B cell (primary cell): ENCODE data around the gene DNAAF5. TPM values are rescaled to one million over a fixed set of nuclear protein-coding genes. Genes with fewer than 3 reads are reported as not detected.

Experiments used
- ATAC-seq: fragments of 200-7000 bp; cut with Tn5 transposase; one replicate; pipeline ENCODE4 v1.10.0; 2021; ENCODE audit warnings: low read depth, mild to moderate bottlenecking, moderate number of reproducible peaks, moderate library complexity
- CTCF ChIA-PET: fragments of 350-600 bp; sonication (Branson Sonifier 250); formaldehyde crosslinking; loops from one replicate; lab custom pipeline; 2021; ENCODE audit warnings: antibody characterized with exemption, inconsistent platforms; lab: Charles Lee
- POLR2A ChIA-PET: fragments of 350-600 bp; sonication (Branson Sonifier 250); formaldehyde crosslinking; loops from one replicate; lab custom pipeline; 2021; ENCODE audit warnings: antibody characterized with exemption; lab: Charles Lee
- DNase-seq: peaks from one replicate; pipeline ENCODE4 v3.0.0; 2013
- H2AFZ ChIP-seq: 2 replicates; pipeline ENCODE4 v1.6.1; 2012; ENCODE audit warnings: mild to moderate bottlenecking, low read depth, low read length; ENCODE audit not compliant: insufficient read depth, poor library complexity, severe bottlenecking
- H3K27ac ChIP-seq, 2 donors: 1 replicate in 1 of 2; 2 replicates in 1 of 2; pipeline ENCODE4 v1.5.1; 2012 to 2013; ENCODE audit warnings: low read length in 2 of 2, mild to moderate bottlenecking in 2 of 2, moderate library complexity in 1 of 2
- H3K27me3 ChIP-seq, 4 experiments: fragments of 200-600 bp in 1 of 4; sonication (generic) in 1 of 4; replicated peaks in 1 of 4; 1 replicate in 2 of 4; 2 replicates in 2 of 4; pipeline versions ENCODE4 v1.6.1 to v1.7.0; 2013 to 2016; ENCODE audit warnings: low read length in 3 of 4, mild to moderate bottlenecking in 2 of 4, mixed read lengths in 1 of 4, moderate library complexity in 1 of 4; ENCODE audit not compliant: insufficient read depth in 4 of 4, control insufficient read depth in 3 of 4; ENCODE audit errors: control extremely low read depth in 1 of 4
- H3K36me3 ChIP-seq, 2 experiments: replicated peaks in 1 of 2; 1 replicate in 1 of 2; 2 replicates in 1 of 2; pipeline versions ENCODE4 v1.6.1 to v1.7.1; 2013; ENCODE audit warnings: low read length in 1 of 2; ENCODE audit not compliant: insufficient read depth in 2 of 2, control insufficient read depth in 1 of 2; ENCODE audit errors: control extremely low read depth in 1 of 2, extremely low read depth in 1 of 2
- H3K4me1 ChIP-seq, 2 donors: fragments of 200-600 bp in 1 of 2; sonication (generic) in 1 of 2; 1 replicate in 1 of 2; 2 replicates in 1 of 2; pipeline versions ENCODE4 v1.5.1 to v1.6.1; 2013 to 2017; ENCODE audit warnings: low read length in 2 of 2; ENCODE audit not compliant: control insufficient read depth in 2 of 2, insufficient read depth in 2 of 2
- H3K4me2 ChIP-seq: replicated peaks from 2 replicates; pipeline ENCODE3; 2012; ENCODE audit warnings: mild to moderate bottlenecking, low read depth, low read length; ENCODE audit not compliant: poor library complexity, severe bottlenecking
- H3K4me3 ChIP-seq, 5 experiments: fragments of 200-600 bp in 1 of 5; sonication (generic) in 1 of 5; 1 replicate in 3 of 5; 2 replicates in 2 of 5; pipeline versions ENCODE4 v1.5.1 to v1.7.0; 2011 to 2016; ENCODE audit warnings: low read length in 4 of 5, mild to moderate bottlenecking in 4 of 5, low read depth in 2 of 5, control low read depth in 1 of 5, moderate library complexity in 1 of 5; ENCODE audit not compliant: insufficient read depth in 1 of 5; ENCODE audit errors: control extremely low read depth in 1 of 5, extremely low read depth in 1 of 5
- H3K79me2 ChIP-seq: fragments of 200-600 bp; sonication (generic); one replicate; pipeline ENCODE4 v1.6.0; 2016; ENCODE audit warnings: low read length; ENCODE audit not compliant: control insufficient read depth, insufficient read depth
- H3K9ac ChIP-seq: fragments of 200-600 bp; sonication (generic); 2 replicates; pipeline ENCODE4 v1.6.1; 2017; ENCODE audit warnings: mild to moderate bottlenecking, low read length, moderate library complexity
- H3K9me3 ChIP-seq, 3 donors: one replicate each; pipeline versions ENCODE4 v1.6.1 to v1.7.1; 2013; ENCODE audit warnings: low read length in 2 of 3; ENCODE audit not compliant: control insufficient read depth in 2 of 3, insufficient read depth in 1 of 3; ENCODE audit errors: control extremely low read depth in 1 of 3
- H4K20me1 ChIP-seq: 2 replicates; pipeline ENCODE4 v1.6.0; 2012; ENCODE audit warnings: mild to moderate bottlenecking, low read length; ENCODE audit not compliant: insufficient read depth, control insufficient read depth, poor library complexity, severe bottlenecking
- H3K27ac Mint-ChIP-seq: one replicate; pipeline ENCODE4 v1.8.0; 2021; ENCODE audit warnings: mixed read lengths
- H3K27me3 Mint-ChIP-seq: one replicate; pipeline ENCODE4 v1.8.0; 2021; ENCODE audit warnings: mixed read lengths
- H3K4me1 Mint-ChIP-seq: one replicate; pipeline ENCODE4 v1.8.0; 2021; ENCODE audit warnings: mixed read lengths
- H3K4me3 Mint-ChIP-seq: one replicate; pipeline ENCODE4 v1.8.0; 2021; ENCODE audit warnings: mixed read lengths
- H3K9me3 Mint-ChIP-seq: one replicate; pipeline ENCODE4 v1.8.0; 2022; ENCODE audit warnings: mixed read lengths; ENCODE audit not compliant: insufficient read depth
- EZH2 ChIP-seq: IDR thresholded peaks from 2 replicates; pipeline ENCODE4 v1.6.1; 2012; ENCODE audit warnings: borderline replicate concordance, low read depth, mild to moderate bottlenecking, moderate library complexity, low read length; ENCODE audit not compliant: insufficient read depth, poor library complexity, severe bottlenecking
- WGBS: methylation state at CpG from one replicate; pipeline ENCODE4 v1.1.5; 2013; ENCODE audit warnings: missing lambda C conversion rate; ENCODE audit not compliant: insufficient coverage; 5-methylcytosine and 5-hydroxymethylcytosine counted together
- intact Hi-C: fragments of 100-400 bp; cut with micrococcal nuclease; formaldehyde crosslinking; loops from one replicate; pipeline ENCODE4 v1.10.0; 2022
- polyA plus RNA-seq: library from polyadenylated mRNA; depleted of rRNA; stranded (reverse); fragments of >200 nt; gene quantifications from 2 replicates; pipeline ENCODE4 v1.2.3, GENCODE V29; 2012
- total RNA-seq, 2 donors: library from RNA; stranded (reverse); fragments of 120-200 nt in 1 of 2; gene quantifications; 1 replicate in 1 of 2; 2 replicates in 1 of 2; pipeline versions ENCODE4 v1.2.3 to v1.2.4, GENCODE V29; 2013 to 2022
- TF ChIP-seq, protein P1 (sequence below): fragments of 200-600 bp; IDR thresholded peaks from one replicate; pipeline ENCODE4 v1.8.0; 2022; ENCODE audit warnings: antibody characterized with exemption, mild to moderate bottlenecking

Gene DNAAF5
- total and polyA plus RNA-seq, 2 donors (not counting 1 experiment from before 2014, with no cell fraction given) = 18.0 to 21.4 TPM

- CTCF ChIA-PET = no interaction called here
- Histone ChIP-seq H3K79me2 (peaks cover 3% of the 10 kb centered on the region), H3K4me2 (no peak overlapping the region), H3K27ac (no peak overlapping the region), H2AFZ (no peak overlapping the region), H3K9ac (no peak overlapping the region), H3K9me3 (no peaks in the 10 kb centered on the region), H3K4me3 (no peak overlapping the region), H4K20me1 (no peaks in the 10 kb centered on the region), H3K27me3 (no peaks in the 10 kb centered on the region), H3K36me3 (peaks cover 0 to 2% of the 10 kb centered on the region in 2 experiments), H3K4me1 (no peaks in the 10 kb centered on the region)
- TF ChIP-seq EZH2 = no peak
- TF ChIP-seq, protein P1, sequence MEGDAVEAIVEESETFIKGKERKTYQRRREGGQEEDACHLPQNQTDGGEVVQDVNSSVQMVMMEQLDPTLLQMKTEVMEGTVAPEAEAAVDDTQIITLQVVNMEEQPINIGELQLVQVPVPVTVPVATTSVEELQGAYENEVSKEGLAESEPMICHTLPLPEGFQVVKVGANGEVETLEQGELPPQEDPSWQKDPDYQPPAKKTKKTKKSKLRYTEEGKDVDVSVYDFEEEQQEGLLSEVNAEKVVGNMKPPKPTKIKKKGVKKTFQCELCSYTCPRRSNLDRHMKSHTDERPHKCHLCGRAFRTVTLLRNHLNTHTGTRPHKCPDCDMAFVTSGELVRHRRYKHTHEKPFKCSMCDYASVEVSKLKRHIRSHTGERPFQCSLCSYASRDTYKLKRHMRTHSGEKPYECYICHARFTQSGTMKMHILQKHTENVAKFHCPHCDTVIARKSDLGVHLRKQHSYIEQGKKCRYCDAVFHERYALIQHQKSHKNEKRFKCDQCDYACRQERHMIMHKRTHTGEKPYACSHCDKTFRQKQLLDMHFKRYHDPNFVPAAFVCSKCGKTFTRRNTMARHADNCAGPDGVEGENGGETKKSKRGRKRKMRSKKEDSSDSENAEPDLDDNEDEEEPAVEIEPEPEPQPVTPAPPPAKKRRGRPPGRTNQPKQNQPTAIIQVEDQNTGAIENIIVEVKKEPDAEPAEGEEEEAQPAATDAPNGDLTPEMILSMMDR = no peak
- over 99% methylated on average over 28 of the region's 29 CpGs for WGBS
- no peak overlapping the region for H3K27ac Mint-ChIP-seq
- H3K27me3 Mint-ChIP-seq = no peaks in the 10 kb centered on the region
- ATAC-seq = no peak
- intact Hi-C loops = no loop called here
- POLR2A ChIA-PET = no interaction called here
- no peaks in the 10 kb centered on the region for H3K9me3 Mint-ChIP-seq
- H3K4me3 Mint-ChIP-seq = no peak overlapping the region
- no peaks in the 10 kb centered on the region for H3K4me1 Mint-ChIP-seq
- DNase-seq = no peak
Measured at GRCh38 chr7:696812-697551, 29.5 kb upstream of the DNAAF5 start.
